HEK293 (cell line): Measurements from ENCODE around the gene NXPH4.

Source experiments
- HOXA7 ChIP-seq: sonication (generic); formaldehyde crosslinking; IDR thresholded peaks from 2 replicates; pipeline ENCODE4 v1.8.1; 2022; ENCODE audit warnings: missing genetic modification reagents, borderline replicate concordance
- KLF7 ChIP-seq: fragments of 450-650 bp; formaldehyde crosslinking; IDR thresholded peaks from 2 replicates; pipeline ENCODE4 v1.5.1; 2016; ENCODE audit warnings: missing biosample characterization, missing genetic modification characterization, borderline replicate concordance
- OVOL3 ChIP-seq: fragments of 450-650 bp; formaldehyde crosslinking; IDR thresholded peaks from 2 replicates; pipeline ENCODE4 v1.5.1; 2016; ENCODE audit warnings: missing biosample characterization, missing genetic modification characterization
- REST ChIP-seq: fragments of 450-650 bp; formaldehyde crosslinking; IDR thresholded peaks from 2 replicates; pipeline ENCODE4 v1.5.1; 2016; ENCODE audit warnings: missing biosample characterization, missing genetic modification characterization
- TRIM28 ChIP-seq: IDR thresholded peaks from 2 replicates; pipeline ENCODE4 v1.6.1; 2011; ENCODE audit warnings: low read length, control low read depth, borderline replicate concordance
- ZBTB11 ChIP-seq: fragments of 450-650 bp; formaldehyde crosslinking; conservative IDR thresholded peaks from 2 replicates; pipeline ENCODE4 v1.5.1; 2016; ENCODE audit warnings: low read depth, missing biosample characterization, missing genetic modification characterization
- ZBTB48 ChIP-seq: fragments of 450-650 bp; formaldehyde crosslinking; IDR thresholded peaks from 2 replicates; pipeline ENCODE4 v1.5.1; 2016; ENCODE audit warnings: missing biosample characterization, missing genetic modification characterization
- ZBTB8A ChIP-seq: fragments of 450-650 bp; formaldehyde crosslinking; IDR thresholded peaks from 2 replicates; pipeline ENCODE4 v1.5.1; 2016; ENCODE audit warnings: missing biosample characterization, missing genetic modification characterization
- ZNF121 ChIP-seq: fragments of 450-650 bp; formaldehyde crosslinking; IDR thresholded peaks from 2 replicates; pipeline ENCODE4 v1.5.1; 2016; ENCODE audit warnings: missing biosample characterization, missing genetic modification characterization
- ZNF132 ChIP-seq: fragments of 450-650 bp; formaldehyde crosslinking; IDR thresholded peaks from 2 replicates; pipeline ENCODE4 v1.5.1; 2017; ENCODE audit warnings: missing biosample characterization, missing genetic modification characterization, borderline replicate concordance
- ZNF133 ChIP-seq: fragments of 450-650 bp; formaldehyde crosslinking; IDR thresholded peaks from 2 replicates; pipeline ENCODE4 v1.5.1; 2016; ENCODE audit warnings: missing biosample characterization, missing genetic modification characterization
- ZNF184 ChIP-seq: fragments of 450-650 bp; IDR thresholded peaks from 2 replicates; pipeline ENCODE4 v1.5.1; 2018; ENCODE audit warnings: missing biosample characterization, mild to moderate bottlenecking, missing genetic modification characterization
- ZNF274 ChIP-seq, 2 experiments: fragments of 200-500 bp in 1 of 2; fragments of 450-650 bp in 1 of 2; sonication (Bioruptor generic) in 1 of 2; formaldehyde crosslinking in 1 of 2; IDR thresholded peaks; 2 replicates each; pipeline versions ENCODE4 v1.5.1 to v1.6.1; 2014 to 2016; ENCODE audit warnings: borderline replicate concordance in 1 of 2, inconsistent platforms in 1 of 2, low read length in 1 of 2, missing biosample characterization in 1 of 2, missing genetic modification characterization in 1 of 2
- ZNF280D ChIP-seq: fragments of 450-650 bp; formaldehyde crosslinking; IDR thresholded peaks from 2 replicates; pipeline ENCODE4 v1.5.1; 2016; ENCODE audit warnings: missing biosample characterization, missing genetic modification characterization
- ZNF311 ChIP-seq: fragments of 450-650 bp; formaldehyde crosslinking; IDR thresholded peaks from 2 replicates; pipeline ENCODE4 v1.5.1; 2017; ENCODE audit warnings: missing biosample characterization, missing genetic modification characterization, borderline replicate concordance
- ZNF350 ChIP-seq: fragments of 450-650 bp; formaldehyde crosslinking; IDR thresholded peaks from 2 replicates; pipeline ENCODE4 v1.5.0; 2017; ENCODE audit warnings: missing biosample characterization, mild to moderate bottlenecking, missing genetic modification characterization
- ZNF449 ChIP-seq: fragments of 450-650 bp; formaldehyde crosslinking; IDR thresholded peaks from 2 replicates; pipeline ENCODE4 v1.5.1; 2017; ENCODE audit warnings: missing biosample characterization, mild to moderate bottlenecking, missing genetic modification characterization, moderate library complexity
- ZNF529 ChIP-seq: fragments of 450-650 bp; formaldehyde crosslinking; IDR thresholded peaks from 2 replicates; pipeline ENCODE4 v1.5.1; 2017; ENCODE audit warnings: missing genetic modification characterization, missing biosample characterization; ENCODE audit not compliant: insufficient replicate concordance
- ZNF544 ChIP-seq: fragments of 450-650 bp; formaldehyde crosslinking; IDR thresholded peaks from 2 replicates; pipeline ENCODE4 v1.5.0; 2017; ENCODE audit warnings: missing biosample characterization, missing genetic modification characterization
- ZNF560 ChIP-seq: fragments of 450-650 bp; formaldehyde crosslinking; IDR thresholded peaks from 2 replicates; pipeline ENCODE4 v1.5.1; 2017; ENCODE audit warnings: missing biosample characterization, missing genetic modification characterization, borderline replicate concordance
- ZNF561 ChIP-seq: fragments of 450-650 bp; IDR thresholded peaks from 2 replicates; pipeline ENCODE4 v1.5.1; 2018; ENCODE audit warnings: missing biosample characterization, missing genetic modification characterization, borderline replicate concordance
- ZNF571 ChIP-seq: fragments of 450-650 bp; formaldehyde crosslinking; IDR thresholded peaks from 2 replicates; pipeline ENCODE4 v1.5.0; 2017; ENCODE audit warnings: missing biosample characterization, missing genetic modification characterization
- ZNF664 ChIP-seq: fragments of 450-650 bp; formaldehyde crosslinking; IDR thresholded peaks from 2 replicates; pipeline ENCODE4 v1.5.1; 2016; ENCODE audit warnings: missing biosample characterization, missing genetic modification characterization
- ZNF670 ChIP-seq: fragments of 450-650 bp; formaldehyde crosslinking; IDR thresholded peaks from 2 replicates; pipeline ENCODE4 v1.5.1; 2016; ENCODE audit warnings: missing biosample characterization, missing genetic modification characterization, low read depth
- ZNF776 ChIP-seq: fragments of 450-650 bp; formaldehyde crosslinking; IDR thresholded peaks from 2 replicates; pipeline ENCODE4 v1.5.0; 2017; ENCODE audit warnings: missing biosample characterization, missing genetic modification characterization, borderline replicate concordance
- ZNF791 ChIP-seq: fragments of 450-650 bp; formaldehyde crosslinking; IDR thresholded peaks from 2 replicates; pipeline ENCODE4 v1.5.1; 2016; ENCODE audit warnings: missing biosample characterization, missing genetic modification characterization
- ZNF830 ChIP-seq: fragments of 450-650 bp; IDR thresholded peaks from 2 replicates; pipeline ENCODE4 v1.5.0; 2018; ENCODE audit warnings: missing biosample characterization, missing genetic modification characterization, low read depth, mild to moderate bottlenecking, moderate library complexity
- ZSCAN16 ChIP-seq: fragments of 450-650 bp; formaldehyde crosslinking; IDR thresholded peaks from 2 replicates; pipeline ENCODE4 v1.5.1; 2016; ENCODE audit warnings: missing biosample characterization, missing genetic modification characterization

The NXPH4 gene

GRCh38 chr12:57240066-57240921 is 23.7 kb downstream of the NXPH4 start (continued):
- TF ChIP-seq ZNF280D (tag by site-specific recombination) (no peak), ZNF350 (tag by site-specific recombination) (no peak), ZBTB11 (tag by site-specific recombination) (no peak), ZNF529 (tag by site-specific recombination) (no peak), OVOL3 (tag by site-specific recombination) (no peak), ZNF132 (no peak), ZNF560 (tag by site-specific recombination) (no peak), TRIM28 (no peak), ZNF561 (peak; percentile 48; the same call in 1 of the 2 replicates), ZNF830 (tag by site-specific recombination) (no peak), ZNF791 (tag by site-specific recombination) (no peak), HOXA7 (CRISPR knock-in tag) (no peak), ZNF184 (tag by site-specific recombination) (0 out of 2 replicates have a peak, but pooled peaks have one; percentile 70), ZNF121 (tag by site-specific recombination) (no peak), ZNF133 (no peak), ZNF274 (IDR thresholded peaks at IDR 0.05; ENCODE audit: low read length) (no peak), ZNF274 (tag by site-specific recombination; IDR thresholded peaks at IDR 0.05; ENCODE audit: borderline replicate concordance) (no peak), ZNF670 (no peak), REST (tag by site-specific recombination) (no peak), ZBTB48 (no peak; the same call in 1 of the 2 replicates), KLF7 (tag by site-specific recombination) (no peak; the same call in 1 of the 2 replicates), ZBTB8A (tag by site-specific recombination) (peak; percentile 85), ZNF776 (no peak), ZNF311 (no peak), ZNF571 (no peak), ZNF664 (tag by site-specific recombination) (no peak), ZNF544 (no peak), ZNF449 (tag by site-specific recombination) (peak; percentile 88), ZSCAN16 (tag by site-specific recombination) (no peak)
